Mononuclear cell (primary cell): ENCODE measurements around the gene CPNE8. TPM values are rescaled to one million over a fixed set of nuclear protein-coding genes. Genes with fewer than 3 reads are reported as not detected.

Experiments used
- H3K27me3 ChIP-seq: 2 replicates; pipeline ENCODE4 v1.6.0; 2011; ENCODE audit warnings: low read length, control low read depth; ENCODE audit not compliant: insufficient read depth
- H3K4me1 ChIP-seq: 2 replicates; pipeline ENCODE4 v1.5.1; 2011; ENCODE audit warnings: mild to moderate bottlenecking, low read length, control low read depth; ENCODE audit not compliant: insufficient read depth
- H3K4me3 ChIP-seq: 2 replicates; pipeline ENCODE4 v1.5.1; 2011; ENCODE audit warnings: mild to moderate bottlenecking, low read length, moderate library complexity
- H3K9me3 ChIP-seq: 2 replicates; pipeline ENCODE4 v1.5.1; 2011; ENCODE audit warnings: low read depth, mild to moderate bottlenecking, control low read depth, low read length
- total RNA-seq: library from RNA; depleted of rRNA; stranded (reverse); fragments of >200 nt; gene quantifications from one replicate; pipeline ENCODE4 v1.2.3, GENCODE V29; 2012

Gene CPNE8
- total RNA-seq, 1 donor = 8.5 TPM

DNA sequence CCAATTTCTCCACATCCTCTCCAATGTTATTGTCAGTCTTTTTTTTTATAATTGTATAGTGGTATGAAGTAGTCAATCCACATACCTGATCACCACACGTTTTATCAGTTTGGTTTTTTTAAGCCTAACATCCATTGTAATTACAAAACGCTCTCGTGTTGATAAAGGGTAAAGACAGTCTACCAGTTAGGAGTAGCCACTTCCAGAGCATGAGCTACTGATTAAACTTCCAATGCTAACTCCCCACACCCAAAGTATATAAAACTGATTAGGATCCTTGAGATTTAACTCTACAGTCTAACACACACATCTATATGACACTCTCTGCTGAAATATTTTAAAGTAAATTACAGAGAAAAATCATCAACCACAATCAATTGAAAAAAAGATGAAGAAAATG lies 20.7 kb downstream of the CPNE8 start:
- Histone ChIP-seq H3K4me3 (no peak overlapping the region), H3K9me3 (no peaks in the 10 kb centered on the region), H3K27me3 (no peaks in the 10 kb centered on the region), H3K4me1 (no peaks in the 10 kb centered on the region)

DNA sequence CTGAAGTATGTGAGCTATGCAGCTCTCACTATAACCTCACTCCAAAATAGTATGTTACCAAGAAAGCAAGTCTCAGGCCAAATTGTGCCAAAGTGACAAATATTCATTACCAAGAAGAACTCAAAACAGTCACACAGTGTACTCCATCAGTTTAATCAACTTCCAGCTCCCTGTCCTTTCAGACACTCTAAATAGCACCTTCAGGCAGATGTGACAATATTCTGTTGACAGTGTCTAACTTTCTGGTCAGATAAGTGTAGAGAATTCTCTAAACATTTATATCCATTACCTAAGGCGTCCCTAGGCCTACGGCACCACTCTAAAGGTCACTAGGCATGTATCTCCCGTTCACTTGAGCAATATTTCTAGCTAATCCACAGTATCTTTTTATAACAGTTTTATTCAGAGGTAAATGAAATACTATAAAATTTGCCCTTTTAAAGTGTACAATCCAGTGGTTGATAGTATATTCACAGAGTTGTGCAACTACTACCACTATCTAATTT lies 21.7 kb downstream of the CPNE8 start:
- H3K9me3 ChIP-seq = no peaks in the 10 kb centered on the region

DNA sequence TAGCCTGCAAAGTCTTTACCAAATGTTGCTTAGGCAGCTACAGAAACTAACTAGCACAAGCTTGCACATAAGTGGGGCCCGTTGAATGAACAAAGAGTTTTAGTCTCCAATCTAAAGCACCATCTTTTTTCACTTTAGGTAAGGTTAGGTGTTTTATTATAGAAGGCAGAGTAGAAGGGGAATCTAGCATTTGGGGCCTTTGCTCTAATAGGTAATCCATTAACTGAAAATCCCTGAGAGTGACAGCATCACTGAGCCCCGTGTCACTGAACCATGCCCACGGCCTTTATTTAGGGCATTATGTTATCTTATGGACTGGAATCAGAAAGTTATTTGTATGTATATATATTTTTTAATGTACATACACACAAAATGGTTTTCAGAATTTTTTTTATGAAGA lies 25.1 kb downstream of the CPNE8 start:
- no peak overlapping the region for H3K4me3 ChIP-seq
- H3K4me1 ChIP-seq = no peaks in the 10 kb centered on the region
- H3K9me3 ChIP-seq = no peaks in the 10 kb centered on the region
- no peaks in the 10 kb centered on the region for H3K27me3 ChIP-seq

More for the DNA sequence above, 21.7 kb downstream of the CPNE8 start:
- Histone ChIP-seq H3K4me3 (no peak overlapping the region), H3K4me1 (no peaks in the 10 kb centered on the region), H3K27me3 (no peaks in the 10 kb centered on the region)

DNA sequence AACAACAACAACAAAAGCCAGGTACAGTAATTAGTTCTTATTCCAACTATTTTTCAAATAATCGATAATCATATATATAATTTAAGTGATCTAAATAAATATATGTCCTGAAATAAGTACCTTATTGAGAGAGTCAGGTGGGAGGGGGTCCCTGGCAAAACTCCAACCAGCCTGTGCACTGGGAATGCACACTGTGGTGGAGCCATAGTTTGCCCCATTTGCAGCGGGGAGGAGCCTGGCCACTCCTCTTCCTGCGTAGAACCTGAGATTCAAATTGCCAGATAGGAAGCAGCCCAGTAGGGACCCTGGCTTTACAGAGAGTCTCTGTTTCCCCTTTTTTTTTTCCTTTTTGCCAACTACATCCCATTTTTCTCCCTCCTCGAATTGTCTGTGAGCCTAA lies 26.4 kb downstream of the CPNE8 start:
- Histone ChIP-seq H3K27me3 (no peaks in the 10 kb centered on the region), H3K4me1 (no peaks in the 10 kb centered on the region), H3K4me3 (no peak overlapping the region), H3K9me3 (no peaks in the 10 kb centered on the region)

DNA sequence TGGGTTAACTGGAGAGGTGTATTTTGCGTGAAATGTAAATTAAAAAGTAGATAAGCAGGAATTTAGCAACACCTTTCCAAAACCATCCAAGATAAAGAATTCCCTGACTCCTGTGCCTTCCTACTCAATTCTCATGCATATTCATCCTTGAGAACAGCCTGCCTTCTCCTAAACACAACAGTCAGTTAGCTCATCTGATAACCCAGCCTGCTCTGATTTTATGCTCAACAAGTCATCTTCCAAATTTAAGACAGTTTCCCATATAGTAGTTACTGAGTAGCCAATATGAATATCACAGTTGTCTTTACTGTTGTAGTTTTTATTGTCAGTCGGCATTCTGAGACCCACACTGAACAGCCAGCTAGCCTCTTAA lies 27.1 kb downstream of the CPNE8 start:
- no peaks in the 10 kb centered on the region for H3K9me3 ChIP-seq
- H3K4me3 ChIP-seq = no peak overlapping the region
- H3K27me3 ChIP-seq = no peaks in the 10 kb centered on the region
- H3K4me1 ChIP-seq = no peaks in the 10 kb centered on the region

DNA sequence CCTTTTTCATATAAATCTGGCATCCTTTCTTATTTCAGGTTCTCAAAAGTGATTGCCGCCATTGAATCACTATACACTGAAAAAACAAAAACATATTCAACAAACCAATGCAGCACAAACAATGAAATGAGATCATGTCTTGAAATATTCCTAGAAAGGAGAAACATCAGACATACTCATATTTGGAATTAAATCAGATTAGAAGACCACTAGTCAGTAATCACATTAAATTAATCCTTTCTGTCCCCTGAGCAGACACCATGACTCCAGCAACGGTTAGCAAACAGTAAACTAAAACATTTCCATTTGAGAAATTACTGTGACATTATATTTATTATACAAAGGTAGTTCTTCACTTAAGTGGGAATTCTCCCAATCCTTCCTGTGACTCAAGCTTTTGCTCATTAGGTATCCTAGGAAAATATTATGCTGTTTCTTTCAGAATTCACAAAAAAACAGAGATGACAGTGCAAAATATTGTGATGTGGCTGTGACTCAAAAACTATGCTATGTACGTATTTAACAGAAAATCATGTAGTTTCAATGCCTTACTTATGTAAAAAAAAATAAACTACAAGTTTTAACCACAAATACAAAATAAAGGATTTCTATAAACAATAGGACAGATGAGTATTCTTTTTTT lies 29.7 kb downstream of the CPNE8 start:
- no peaks in the 10 kb centered on the region for H3K9me3 ChIP-seq
- no peaks in the 10 kb centered on the region for H3K27me3 ChIP-seq
- H3K4me1 ChIP-seq = peaks cover 4% of the 10 kb centered on the region
- H3K4me3 ChIP-seq = no peak overlapping the region

DNA sequence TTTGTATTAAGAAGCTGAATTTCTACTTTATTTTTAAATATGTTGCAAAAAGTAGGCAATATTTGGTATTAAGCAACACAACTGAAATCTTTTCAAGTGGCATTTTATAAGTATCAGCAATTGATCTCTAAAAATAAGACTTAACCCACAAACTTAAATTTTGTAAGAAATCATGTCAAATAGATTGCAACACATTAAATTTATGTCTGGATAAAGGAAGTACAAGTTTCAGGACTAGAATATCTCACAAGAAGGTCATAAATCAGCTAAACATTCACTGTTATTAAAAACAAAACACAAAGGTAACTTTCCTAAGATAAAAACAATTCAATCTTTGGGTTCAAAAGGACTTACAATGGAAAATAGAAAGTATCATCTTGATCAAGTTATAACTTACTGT lies 32.8 kb downstream of the CPNE8 start:
- no peak overlapping the region for H3K4me3 ChIP-seq
- H3K27me3 ChIP-seq = no peaks in the 10 kb centered on the region
- peaks cover 4% of the 10 kb centered on the region for H3K4me1 ChIP-seq
- H3K9me3 ChIP-seq = no peaks in the 10 kb centered on the region

DNA sequence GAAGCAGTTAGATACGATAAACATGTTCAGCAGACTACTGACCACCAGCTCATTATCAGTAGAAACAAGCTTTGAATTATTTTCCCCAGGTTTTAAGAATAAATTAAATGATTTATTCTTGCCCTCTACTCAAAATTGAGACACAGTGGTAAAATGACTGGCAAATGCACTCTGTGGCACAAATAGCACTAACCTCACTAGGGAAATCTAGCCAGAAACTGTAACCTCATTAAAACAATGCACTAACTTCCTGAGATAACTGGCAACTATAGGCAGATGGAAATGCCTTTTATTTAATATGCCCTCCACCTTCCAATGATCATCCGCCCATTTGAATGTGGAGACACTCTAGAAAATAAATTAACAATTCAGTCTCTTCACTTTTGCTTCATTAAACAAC lies 33.2 kb downstream of the CPNE8 start:
- Histone ChIP-seq H3K4me3 (no peak overlapping the region), H3K4me1 (peaks cover 4% of the 10 kb centered on the region), H3K27me3 (no peaks in the 10 kb centered on the region), H3K9me3 (no peaks in the 10 kb centered on the region)

DNA sequence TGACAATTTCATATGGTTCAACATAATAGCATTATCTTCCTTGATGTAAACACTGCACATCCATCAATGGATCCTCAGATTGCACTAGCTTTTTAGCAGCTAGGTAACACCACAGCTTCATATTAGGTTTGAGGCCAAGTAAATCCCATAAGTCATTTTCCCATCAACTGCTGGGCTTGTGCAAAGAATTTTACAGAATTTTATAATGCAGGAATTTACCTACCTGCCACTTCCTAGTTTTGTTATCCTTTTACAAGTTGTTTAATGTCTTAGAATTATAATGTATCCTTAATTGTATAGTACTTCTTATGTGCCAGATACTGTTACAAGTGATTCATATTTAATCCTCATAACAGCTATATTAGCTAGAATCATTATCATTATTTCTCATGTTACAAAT lies 36.4 kb downstream of the CPNE8 start:
- Histone ChIP-seq H3K27me3 (no peaks in the 10 kb centered on the region), H3K4me1 (peaks cover 4% of the 10 kb centered on the region), H3K4me3 (no peak overlapping the region), H3K9me3 (no peaks in the 10 kb centered on the region)

DNA sequence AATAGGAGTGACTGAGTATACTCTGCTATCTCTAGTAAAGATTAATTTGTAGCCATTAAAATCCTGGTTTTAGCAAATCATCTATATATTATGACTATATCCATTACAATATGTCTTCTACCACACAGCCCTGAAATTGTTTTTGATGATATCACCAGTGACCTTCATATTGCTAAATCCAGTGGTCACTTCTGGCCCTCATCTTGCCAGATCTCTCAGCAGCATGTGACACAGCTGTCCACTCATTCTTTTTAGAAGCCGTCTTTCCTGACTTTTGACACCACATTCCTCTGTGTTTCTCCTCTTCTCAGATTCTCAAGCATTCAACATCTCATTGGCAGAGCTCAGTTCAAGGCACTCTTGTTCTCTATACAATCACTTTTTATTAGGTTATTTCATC lies 54.9 kb downstream of the CPNE8 start:
- H3K4me1 ChIP-seq = no peaks in the 10 kb centered on the region
- H3K27me3 ChIP-seq = no peaks in the 10 kb centered on the region
- H3K9me3 ChIP-seq = peaks cover 15% of the 10 kb centered on the region
- no peak overlapping the region for H3K4me3 ChIP-seq

DNA sequence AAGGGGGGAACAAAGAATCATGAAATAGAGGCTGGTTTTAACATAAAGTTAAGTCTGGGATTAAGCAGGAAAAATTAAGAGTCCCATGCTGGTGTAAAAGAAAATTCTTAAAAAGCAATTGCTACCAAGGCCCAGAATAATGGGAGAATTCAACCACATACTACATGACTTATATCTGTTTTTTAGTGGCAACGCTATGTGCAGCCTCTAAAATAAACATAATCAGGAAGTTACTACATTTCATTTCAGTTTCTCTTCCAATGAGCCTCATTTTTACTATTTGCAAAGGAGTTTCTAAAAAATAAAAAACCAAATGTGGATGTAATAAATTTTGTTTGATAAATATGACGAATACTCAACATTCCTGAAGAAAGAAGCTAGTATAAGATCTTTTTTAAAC lies 58.1 kb downstream of the CPNE8 start:
- Histone ChIP-seq H3K27me3 (no peaks in the 10 kb centered on the region), H3K4me3 (no peak overlapping the region), H3K9me3 (no peaks in the 10 kb centered on the region), H3K4me1 (no peaks in the 10 kb centered on the region)

DNA sequence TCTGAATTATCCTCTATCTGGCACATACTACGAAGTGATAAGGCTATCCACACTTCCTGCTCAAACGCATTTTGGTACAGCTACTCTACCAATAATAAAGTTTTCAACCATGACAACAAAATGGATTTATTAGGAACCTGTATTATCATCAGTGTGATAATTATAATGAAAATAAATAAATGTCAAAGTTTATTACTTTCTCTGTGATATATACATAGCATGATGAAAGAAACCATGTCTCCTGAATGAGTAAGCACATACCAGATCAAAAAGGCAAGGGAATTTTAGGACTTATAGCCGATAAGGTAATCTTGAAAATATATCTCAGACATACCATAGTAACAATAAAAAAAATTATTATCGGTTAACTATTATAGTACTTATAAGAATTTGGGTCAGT lies 61.1 kb downstream of the CPNE8 start:
- no peaks in the 10 kb centered on the region for H3K27me3 ChIP-seq
- H3K4me1 ChIP-seq = no peaks in the 10 kb centered on the region
- H3K9me3 ChIP-seq = no peaks in the 10 kb centered on the region
- H3K4me3 ChIP-seq = no peak overlapping the region

DNA sequence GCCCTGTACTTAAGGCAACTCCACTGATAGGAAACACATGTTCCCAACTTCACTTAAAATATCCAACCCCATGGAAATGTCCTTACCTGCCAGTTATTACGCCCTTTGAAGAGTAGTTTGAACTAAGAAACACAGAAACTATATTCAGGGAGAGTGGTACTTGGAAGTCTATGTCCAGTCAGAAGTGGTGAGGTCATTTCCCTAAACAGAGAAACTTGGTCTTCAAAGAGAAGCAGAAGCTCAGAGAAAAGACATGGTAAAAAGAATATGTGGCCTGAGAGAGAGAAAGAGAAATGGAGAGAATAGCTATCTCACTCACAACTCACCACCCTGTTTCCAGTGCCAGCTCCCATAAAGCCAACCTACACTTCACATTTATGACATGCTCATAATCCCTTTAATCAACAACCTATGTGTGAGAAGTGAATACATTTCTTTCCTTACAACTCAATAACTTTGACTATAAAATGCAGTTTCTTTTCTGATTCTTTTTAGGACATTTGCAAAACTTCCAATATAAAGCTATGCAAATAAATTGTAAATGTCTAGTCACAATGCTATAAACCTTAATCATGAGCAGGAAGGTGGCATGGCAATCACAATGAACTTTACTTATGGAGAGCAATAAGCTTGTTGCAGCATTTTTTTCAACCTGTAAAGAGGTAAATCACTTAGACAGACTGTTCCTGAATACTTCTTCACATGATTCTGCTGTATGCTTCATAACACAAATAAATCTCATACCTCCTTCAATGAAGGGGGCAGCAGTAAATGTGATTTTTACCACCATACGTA lies 67.1 kb downstream of the CPNE8 start:
- Histone ChIP-seq H3K9me3 (no peaks in the 10 kb centered on the region), H3K27me3 (no peaks in the 10 kb centered on the region), H3K4me1 (no peaks in the 10 kb centered on the region), H3K4me3 (no peak overlapping the region)

DNA sequence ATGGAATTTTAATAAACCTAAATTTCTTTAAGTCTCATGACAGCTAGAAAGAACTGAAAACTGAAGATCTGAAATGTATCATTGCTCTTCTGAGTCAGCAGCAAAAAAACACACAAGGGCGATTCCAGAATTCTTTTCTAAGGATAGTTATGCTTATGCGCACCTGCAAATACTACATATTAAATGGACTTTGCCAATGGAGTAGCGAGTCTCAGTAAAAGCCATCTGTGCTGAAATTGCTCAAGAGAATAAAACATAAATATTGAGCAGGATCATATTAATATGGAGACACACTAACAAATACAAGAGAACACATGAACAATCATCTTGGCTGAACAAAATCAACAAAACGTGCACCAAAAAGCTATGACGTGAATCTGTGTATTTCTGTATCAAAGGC lies 73.7 kb downstream of the CPNE8 start:
- Histone ChIP-seq H3K4me1 (no peaks in the 10 kb centered on the region), H3K9me3 (no peaks in the 10 kb centered on the region), H3K27me3 (no peaks in the 10 kb centered on the region), H3K4me3 (no peak overlapping the region)

DNA sequence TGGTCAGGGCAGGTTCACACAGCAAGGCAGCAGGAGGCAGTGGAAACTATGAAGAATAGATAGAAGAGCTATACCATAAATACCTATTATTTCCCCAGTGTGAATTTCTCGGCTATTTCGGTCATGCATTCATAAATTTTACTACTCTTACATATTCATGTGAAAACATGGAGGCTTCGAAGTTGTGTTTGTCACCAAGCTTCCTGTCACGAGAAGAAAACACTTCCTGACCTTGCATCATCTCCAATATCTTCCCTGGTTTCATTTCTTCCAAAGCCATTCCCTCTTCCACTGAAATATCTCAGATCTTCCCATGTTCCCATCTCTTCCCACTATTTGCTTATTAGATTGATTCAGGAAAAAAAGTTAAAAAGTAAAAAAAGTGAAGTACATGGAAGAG lies 80.4 kb downstream of the CPNE8 start:
- no peaks in the 10 kb centered on the region for H3K27me3 ChIP-seq
- no peaks in the 10 kb centered on the region for H3K9me3 ChIP-seq
- H3K4me3 ChIP-seq = no peak overlapping the region
- no peaks in the 10 kb centered on the region for H3K4me1 ChIP-seq

DNA sequence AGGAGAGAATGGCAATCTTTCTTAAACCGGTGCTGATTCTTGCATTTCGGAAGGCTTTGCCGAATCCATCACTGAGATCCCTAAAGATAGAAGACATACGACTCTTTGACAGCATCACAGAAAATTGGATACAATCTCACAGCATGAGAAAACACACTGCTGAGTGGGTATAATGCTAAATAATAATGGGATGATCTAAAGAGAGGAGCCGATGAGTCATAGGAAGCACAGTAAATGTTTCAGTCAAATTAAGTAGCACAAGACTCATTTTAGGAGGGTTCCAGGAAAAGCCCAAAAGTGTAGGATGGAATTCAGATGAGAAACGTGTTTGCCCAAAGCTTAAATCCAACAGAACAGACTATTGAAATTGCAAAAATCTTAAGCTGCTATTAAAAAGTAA lies 81.7 kb downstream of the CPNE8 start:
- no peaks in the 10 kb centered on the region for H3K9me3 ChIP-seq
- no peak overlapping the region for H3K4me3 ChIP-seq
- no peaks in the 10 kb centered on the region for H3K27me3 ChIP-seq
- H3K4me1 ChIP-seq = no peaks in the 10 kb centered on the region
